ENCODE data around the gene CCIN.

- TF ChIP-seq ELK1 (IDR thresholded peaks at IDR 0.05; ENCODE audit: low read depth, low read length): no peak
- no peak for TF ChIP-seq CTCF (IDR thresholded peaks at IDR 0.05)
- no peak for TF ChIP-seq MYC (IDR thresholded peaks at IDR 0.05; ENCODE audit: borderline replicate concordance, low read length)
- no peak for TF ChIP-seq REST (IDR thresholded peaks at IDR 0.05)
Observed at GRCh38 chr9:36156116-36156515, 13.1 kb upstream of the CCIN start.
